Mammary epithelial cell (primary cell): ENCODE data around the gene STAC2.

Source experiments
- CTCF ChIP-seq, 2 donors: IDR thresholded peaks in 1 of 2; conservative IDR thresholded peaks in 1 of 2; 2 replicates each; pipeline ENCODE4 v1.5.1; 2011 to 2012; ENCODE audit warnings: inconsistent platforms in 2 of 2, low read length in 2 of 2, mild to moderate bottlenecking in 2 of 2, control low read depth in 1 of 2, low read depth in 1 of 2; ENCODE audit not compliant: insufficient read depth in 1 of 2; ENCODE audit errors: extremely low read depth in 1 of 2
- EZH2 ChIP-seq: IDR thresholded peaks from 2 replicates; pipeline ENCODE4 v1.6.1; 2012; ENCODE audit warnings: low read length, inconsistent platforms, borderline replicate concordance

GRCh38 chr17:39222151-39222550, 3.6 kb downstream of the STAC2 start:
- TF ChIP-seq CTCF (conservative IDR thresholded peaks at IDR 0.05 in 1 of 2, IDR thresholded peaks at IDR 0.05 in 1 of 2; ENCODE audit: extremely low read depth in 1 of 2, insufficient read depth in 1 of 2, low read depth in 1 of 2, low read length in 2 of 2) = no peak
- peak; percentile 52 for TF ChIP-seq EZH2
